Sciatic nerve (tissue), 2 donors: ENCODE data around the gene BEAN1. TPM values are rescaled to one million over a fixed set of nuclear protein-coding genes. Genes with fewer than 3 reads are reported as not detected.
"Not testable (repeated sequence)": the region's sequence is repeated elsewhere in the genome, so short reads cannot be mapped to it uniquely, and the experiment has no call there.

Experiments used
- ATAC-seq: fragments of 200-7000 bp; cut with Tn5 transposase; one replicate; pipeline ENCODE4 v1.9.1; 2020; ENCODE audit warnings: mild to moderate bottlenecking, moderate library complexity
- DNase-seq: peaks from one replicate; pipeline ENCODE4 v3.0.0-alpha.2; 2020; ENCODE audit warnings: low spot score
- intact Hi-C: fragments of 100-400 bp; cut with DNase I; formaldehyde crosslinking; loops from one replicate; pipeline ENCODE4 v1.14.2; 2022
- total RNA-seq: library from RNA; stranded (reverse); fragmentation: NEBNext Ultra II Directional; extraction: Animal tissue kit (Norgen Biotek cat#: 25700); gene quantifications from one replicate; pipeline ENCODE4 v1.2.1, GENCODE V29; 2021
- donor health status: DM: no; HTN: no; CAD: no.
- donor health status: DM: no; HTN: no; CAD: no.

BEAN1 gene
- total RNA-seq, 1 donor from 2014 or later: 1.8 TPM

- intact Hi-C loops: no loop called here
- DNase-seq: peak; percentile 66
- ATAC-seq: peak; percentile 44
These were observed 83.9 kb downstream of the BEAN1 start for GRCh38 chr16:66510711-66511601.

GRCh38 chr16:66511602-66512271, 84.6 kb downstream of the BEAN1 start:
- DNase-seq: peak; percentile 59
- ATAC-seq: peak; percentile 4

GRCh38 chr16:66512272-66513110, 85.4 kb downstream of the BEAN1 start:
- no peak for ATAC-seq
- DNase-seq: peak; percentile 56
- intact Hi-C loops: no loop called here

More at GRCh38 chr16:66511602-66512271, 84.6 kb downstream of the BEAN1 start:
- intact Hi-C loops: no loop called here

- ATAC-seq: no peak
- peak; percentile 31 for DNase-seq
- intact Hi-C loops: no loop called here
These were observed 86.1 kb downstream of the BEAN1 start for GRCh38 chr16:66513111-66513723.

GRCh38 chr16:66514391-66514790, 87.3 kb downstream of the BEAN1 start:
- intact Hi-C loops, ATAC-seq: not testable (repeated sequence)
- DNase-seq: peak; percentile 45

GRCh38 chr16:66514980-66515595, 88.0 kb downstream of the BEAN1 start:
- ATAC-seq, intact Hi-C loops: not testable (repeated sequence)
- DNase-seq: peak; percentile 42

GRCh38 chr16:66515596-66516508, 88.8 kb downstream of the BEAN1 start:
- DNase-seq: no peak
- ATAC-seq: no peak
- intact Hi-C loops: no loop called here

GRCh38 chr16:66516509-66516807, 89.4 kb downstream of the BEAN1 start:
- intact Hi-C loops: no loop called here
- DNase-seq: no peak
- ATAC-seq: no peak

GRCh38 chr16:66516808-66517585, 89.9 kb downstream of the BEAN1 start:
- ATAC-seq: peak; percentile 97
- peak; percentile 98 for DNase-seq
- intact Hi-C loops: no loop called here

GRCh38 chr16:66517586-66518263, 90.6 kb downstream of the BEAN1 start:
- DNase-seq (peak; percentile 71), ATAC-seq (peak; percentile 0)
- intact Hi-C loops: no loop called here

GRCh38 chr16:66519482-66520373, 92.6 kb downstream of the BEAN1 start:
- no peak for DNase-seq
- intact Hi-C loops: no loop called here
- no peak for ATAC-seq

GRCh38 chr16:66520406-66521170, 93.5 kb downstream of the BEAN1 start:
- intact Hi-C loops: no loop called here
- DNase-seq (no peak), ATAC-seq (no peak)

- intact Hi-C loops: no loop called here
- DNase-seq (no peak), ATAC-seq (no peak)
These were observed 94.2 kb downstream of the BEAN1 start for GRCh38 chr16:66521252-66521713.

- intact Hi-C loops: no loop called here
- ATAC-seq (no peak), DNase-seq (no peak)
These were observed 95.1 kb downstream of the BEAN1 start for GRCh38 chr16:66521951-66522771.
